HG02852 (cell line): ENCODE measurements around the gene CSF2RB.
A peak's percentile ranks its signal among the peaks of the same experiment; 100 is the strongest.

Source experiments
- ATAC-seq: cut with Tn5 transposase; IDR thresholded peaks from one replicate; pipeline ENCODE4 v1.9.1; 2021; ENCODE audit warnings: mild to moderate bottlenecking, moderate library complexity; ENCODE audit not compliant: unreplicated experiment

The CSF2RB gene

GRCh38 chr22:36913427-36914389, at the start of gene CSF2RB:
Gene CSF2RB, plus strand, starts transcription at chr22:36913628. Its CDS starts 8,580 bp downstream, at chr22:36922208.
- ATAC-seq: no peak

- ATAC-seq: no peak
Measured at GRCh38 chr22:36863979-36864378, 49.4 kb upstream of the CSF2RB start.

GRCh38 chr22:36864454-36865215, 48.8 kb upstream of the CSF2RB start:
- no peak for ATAC-seq

GRCh38 chr22:36865346-36865745, 48.1 kb upstream of the CSF2RB start:
- no peak for ATAC-seq

GRCh38 chr22:36867695-36868094, 45.7 kb upstream of the CSF2RB start:
- no peak for ATAC-seq

GRCh38 chr22:36868546-36869181, 44.8 kb upstream of the CSF2RB start:
- ATAC-seq: no peak

- no peak for ATAC-seq
Measured at GRCh38 chr22:36870250-36870649, 43.2 kb upstream of the CSF2RB start.

GRCh38 chr22:36871669-36872081, 41.8 kb upstream of the CSF2RB start:
- ATAC-seq: no peak

- no peak for ATAC-seq
Measured at GRCh38 chr22:36872084-36872483, 41.3 kb upstream of the CSF2RB start.

- no peak for ATAC-seq
Measured at GRCh38 chr22:36872866-36873498, 40.4 kb upstream of the CSF2RB start.

GRCh38 chr22:36873614-36874308, 39.7 kb upstream of the CSF2RB start:
- ATAC-seq: peak; percentile 78

- no peak for ATAC-seq
Measured at GRCh38 chr22:36874309-36874696, 39.1 kb upstream of the CSF2RB start.

GRCh38 chr22:36874736-36875135, 38.7 kb upstream of the CSF2RB start:
- ATAC-seq: no peak

- ATAC-seq: no peak
Measured at GRCh38 chr22:36875741-36876140, 37.7 kb upstream of the CSF2RB start.

GRCh38 chr22:36879775-36880174, 33.7 kb upstream of the CSF2RB start:
- ATAC-seq: no peak

GRCh38 chr22:36881504-36882245, 31.8 kb upstream of the CSF2RB start:
- ATAC-seq: no peak

GRCh38 chr22:36884349-36885158, 28.9 kb upstream of the CSF2RB start:
- no peak for ATAC-seq

- ATAC-seq: no peak
Measured at GRCh38 chr22:36885474-36885873, 28.0 kb upstream of the CSF2RB start.

GRCh38 chr22:36886016-36886415, 27.4 kb upstream of the CSF2RB start:
- ATAC-seq: no peak
